CD4-positive, alpha-beta T cell treated with Interleukin-4 for 1 hour (primary cell): Measurements from ENCODE around the gene ARHGAP8.
"Not testable (repeated sequence)": the region's sequence is repeated elsewhere in the genome, so short reads cannot be mapped to it uniquely, and the experiment has no call there.

Source experiments
- DNase-seq, 2 donors: peaks; one replicate each; pipeline ENCODE4 v3.0.0-alpha.2; 2020 to 2022

ARHGAP8 gene

GRCh38 chr22:44891791-44892190 lies 139.4 kb downstream of the ARHGAP8 start:
- DNase-seq = no peak

- no peak for DNase-seq
These were observed 139.9 kb downstream of the ARHGAP8 start for GRCh38 chr22:44892243-44892642.

GRCh38 chr22:44892803-44893730 lies 140.7 kb downstream of the ARHGAP8 start:
- DNase-seq = no peak

GRCh38 chr22:44893731-44894080 lies 141.3 kb downstream of the ARHGAP8 start:
- DNase-seq = no peak

- no peak for DNase-seq
These were observed 141.9 kb downstream of the ARHGAP8 start for GRCh38 chr22:44894321-44894720.

GRCh38 chr22:44894782-44895181 lies 142.4 kb downstream of the ARHGAP8 start:
- DNase-seq = no peak

GRCh38 chr22:44895296-44896055 lies 143.1 kb downstream of the ARHGAP8 start:
- DNase-seq = no peak

- no peak for DNase-seq
These were observed 145.9 kb downstream of the ARHGAP8 start for GRCh38 chr22:44898236-44898635.

- no peak for DNase-seq
These were observed 148.9 kb downstream of the ARHGAP8 start for GRCh38 chr22:44901301-44901700.

GRCh38 chr22:44903164-44903563 lies 150.8 kb downstream of the ARHGAP8 start:
- DNase-seq = not testable (repeated sequence)

- DNase-seq = not testable (repeated sequence)
These were observed 152.2 kb downstream of the ARHGAP8 start for GRCh38 chr22:44904492-44905152.

GRCh38 chr22:44906248-44906936 lies 154.0 kb downstream of the ARHGAP8 start:
- no peak for DNase-seq

- DNase-seq = no peak
These were observed 154.7 kb downstream of the ARHGAP8 start for GRCh38 chr22:44906999-44907644.

GRCh38 chr22:44907765-44908737 lies 155.7 kb downstream of the ARHGAP8 start:
- no peak for DNase-seq

- no peak for DNase-seq
These were observed 156.9 kb downstream of the ARHGAP8 start for GRCh38 chr22:44909241-44909640.
